Stimulated activated effector memory CD8-positive, alpha-beta T cell treated with anti-CD3 and anti-CD28 coated beads, Interleukin-12 subunit alpha, Interleukin-12 subunit beta, amount 100 ng/mL, for 72 hours (primary cell): ENCODE measurements around the gene SMG9.

Experiments
- ATAC-seq: fragments of 150-1000 bp; cut with Tn5 transposase; 2 replicates; pipeline ENCODE4 v1.10.0; 2021
- DNase-seq, 2 donors: peaks; one replicate each; pipeline ENCODE4 v3.0.0; 2021 to 2022; ENCODE audit warnings: low spot score in 2 of 2
- H3K27ac Mint-ChIP-seq: one replicate; pipeline ENCODE4 v1.8.0; 2022; ENCODE audit warnings: mild to moderate bottlenecking, mixed read lengths
- H3K36me3 Mint-ChIP-seq: one replicate; pipeline ENCODE4 v1.8.0; 2022; ENCODE audit warnings: mild to moderate bottlenecking, mixed read lengths
- H3K4me1 Mint-ChIP-seq: one replicate; pipeline ENCODE4 v1.8.0; 2022; ENCODE audit warnings: mixed read lengths
- H3K4me3 Mint-ChIP-seq: one replicate; pipeline ENCODE4 v1.8.0; 2022; ENCODE audit warnings: mild to moderate bottlenecking, mixed read lengths
- H3K9me3 Mint-ChIP-seq: one replicate; pipeline ENCODE4 v1.8.0; 2022; ENCODE audit warnings: mixed read lengths

SMG9 gene

DNA sequence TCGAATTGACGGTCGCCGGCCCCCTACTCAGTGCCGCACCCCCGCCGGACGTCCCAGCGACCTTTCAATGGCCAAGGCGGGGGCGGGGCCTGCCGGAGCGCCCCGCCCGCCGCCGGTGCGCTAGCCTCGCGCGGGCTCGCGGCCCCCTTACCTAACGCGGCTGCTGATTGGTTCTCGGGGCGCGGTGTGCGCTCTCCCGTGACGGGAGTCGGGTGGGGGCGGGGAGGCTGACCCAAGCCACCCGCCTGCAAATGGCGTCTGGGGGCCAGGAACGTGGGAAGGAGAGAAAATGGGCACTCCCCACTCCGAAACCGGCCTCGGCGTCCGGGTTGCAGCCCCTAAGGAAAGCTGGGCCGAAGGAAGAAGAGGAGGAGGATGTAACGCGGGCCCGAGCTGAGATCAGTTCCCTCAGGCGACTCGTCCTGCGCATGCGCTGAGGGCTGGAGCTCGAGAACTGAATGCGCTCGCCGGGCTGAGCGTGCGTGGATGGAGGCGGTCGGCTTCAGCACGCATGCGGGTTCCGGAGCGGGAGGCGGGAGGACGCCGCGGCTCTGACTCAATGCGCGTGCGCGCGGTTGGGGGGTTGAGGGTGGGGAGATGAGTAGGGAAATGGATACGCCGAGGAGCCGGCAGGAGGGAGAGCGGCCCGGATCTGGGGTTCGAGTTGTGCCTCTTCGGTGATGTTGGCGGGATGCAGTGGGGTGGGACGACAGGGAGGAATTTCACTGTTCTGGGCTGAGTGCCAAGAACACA is at the start of gene SMG9:
TSS of gene SMG9 (minus strand) at position 460 of the 753 bp plus-strand sequence. CDS start 4,221 bp downstream, outside the sequence.
- peak within 1 kb of the TSS; percentile 98 for H3K4me3 Mint-ChIP-seq
- H3K36me3 Mint-ChIP-seq = peaks cover 63% of the 10 kb centered on the region
- H3K4me1 Mint-ChIP-seq = peaks cover 85% of the 10 kb centered on the region
- H3K27ac Mint-ChIP-seq = peak within 1 kb of the TSS; percentile 99
- ATAC-seq (peak; percentile 84), DNase-seq (peak; percentile 98 to 100)
- H3K9me3 Mint-ChIP-seq = no peaks in the 10 kb centered on the region

GRCh38 chr19:43804432-43804831 is 49.7 kb upstream of the SMG9 start:
- H3K4me3 Mint-ChIP-seq = no peak overlapping the region
- ATAC-seq = no peak
- H3K27ac Mint-ChIP-seq = no peak overlapping the region
- DNase-seq = no peak
- H3K4me1 Mint-ChIP-seq = no peaks in the 10 kb centered on the region
- no peaks in the 10 kb centered on the region for H3K36me3 Mint-ChIP-seq
- H3K9me3 Mint-ChIP-seq = no peaks in the 10 kb centered on the region

DNA sequence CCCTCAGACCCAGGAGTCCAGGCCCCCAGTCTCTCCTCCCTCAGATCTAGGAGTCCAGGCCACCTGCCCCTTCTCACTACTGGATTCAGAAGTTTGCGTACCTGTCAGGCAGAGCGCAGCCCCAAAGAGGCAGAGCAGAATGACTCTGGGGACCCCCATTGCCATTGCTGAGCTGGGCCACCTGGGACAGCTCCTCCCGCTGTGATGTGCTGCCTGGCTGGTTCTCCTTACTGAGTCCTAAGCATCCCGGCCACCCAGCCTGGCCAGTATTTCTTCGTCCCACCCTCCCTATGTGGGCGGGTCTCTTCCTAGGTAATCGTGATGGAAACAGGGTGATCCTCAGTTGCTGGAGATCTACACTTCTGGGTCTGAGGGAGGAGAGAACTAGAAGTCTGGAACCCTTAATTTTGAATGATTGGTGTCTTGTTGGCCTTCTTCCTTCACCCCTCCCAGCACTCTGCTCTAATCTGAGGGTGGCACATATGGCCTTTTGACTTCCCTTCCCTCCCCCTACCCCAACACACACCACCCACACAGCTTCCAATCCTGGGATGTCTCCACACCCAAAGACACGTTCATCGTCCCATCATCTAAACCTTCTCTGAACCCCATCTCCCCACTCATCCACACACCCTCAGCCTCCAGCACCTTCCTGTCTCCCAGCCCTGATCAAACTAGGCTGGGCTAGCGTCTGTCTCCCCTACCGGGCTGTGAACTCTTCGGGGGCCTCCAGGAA is 47.6 kb upstream of the SMG9 start, which contains the start of gene LYPD5:
TSS of gene LYPD5 (minus strand) at position 232 of the 736 bp plus-strand sequence. CDS start at position 165, 67 bp downstream.
- Mint-ChIP-seq H3K4me3 (no peak within 1 kb of the TSS), H3K4me1 (peaks cover 16% of the 10 kb centered on the region), H3K36me3 (no peaks in the 10 kb centered on the region), H3K27ac (peak within 1 kb of the TSS; percentile 10), H3K9me3 (no peaks in the 10 kb centered on the region)
- no peak for DNase-seq
- no peak for ATAC-seq

GRCh38 chr19:43799502-43800142 is 44.9 kb upstream of the SMG9 start:
- H3K9me3 Mint-ChIP-seq = no peaks in the 10 kb centered on the region
- no peaks in the 10 kb centered on the region for H3K36me3 Mint-ChIP-seq
- DNase-seq (no peak), ATAC-seq (no peak)
- peak overlapping the region; percentile 76 for H3K4me3 Mint-ChIP-seq
- peaks cover 19% of the 10 kb centered on the region for H3K4me1 Mint-ChIP-seq
- H3K27ac Mint-ChIP-seq = no peak overlapping the region

DNA sequence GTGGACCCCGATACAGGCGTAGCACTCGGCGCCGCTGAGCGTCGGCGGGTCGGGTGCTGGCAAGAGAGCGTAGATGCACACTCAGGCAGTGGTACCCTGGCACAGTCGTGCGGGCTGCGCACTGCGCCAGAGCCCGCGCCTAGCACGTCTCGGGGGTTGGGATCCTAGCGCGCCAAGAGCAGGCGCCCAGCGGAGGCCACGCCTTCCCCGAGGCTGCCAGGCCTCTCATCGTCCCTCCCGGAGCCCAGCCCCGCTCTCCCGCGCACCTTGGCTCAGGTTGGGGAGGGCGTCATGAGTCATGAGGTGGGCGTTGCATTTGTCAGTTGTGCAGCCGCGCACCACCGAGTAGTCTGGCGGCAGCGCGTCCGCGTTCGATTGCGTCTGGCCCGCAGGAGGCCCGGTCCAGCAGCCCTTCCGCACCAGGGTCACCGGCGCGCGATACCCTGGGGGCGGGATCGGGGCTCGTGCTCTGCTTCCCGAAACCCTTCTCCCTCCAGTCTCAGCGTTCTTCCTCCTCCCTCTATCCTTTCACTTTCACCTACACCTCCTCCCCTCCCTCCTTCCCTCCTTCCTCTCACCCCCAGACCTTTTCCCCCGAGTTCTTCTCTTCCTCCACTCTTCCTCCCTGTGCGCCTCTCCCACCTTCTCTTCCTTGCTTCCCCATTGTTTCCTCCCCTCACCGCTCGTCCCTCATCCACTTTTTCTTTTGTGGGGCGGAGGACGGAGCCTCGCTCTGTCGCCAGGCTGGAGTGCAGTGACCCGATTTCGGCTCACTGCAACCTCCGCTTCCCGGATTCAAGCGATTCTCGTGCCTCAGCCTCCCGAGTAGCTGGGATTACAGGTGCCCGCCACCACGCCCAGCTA is 44.0 kb upstream of the SMG9 start:
- peak; percentile 87 for ATAC-seq
- Mint-ChIP-seq H3K27ac (peak overlapping the region; percentile 38), H3K36me3 (no peaks in the 10 kb centered on the region), H3K4me3 (peak overlapping the region; percentile 76), H3K9me3 (no peaks in the 10 kb centered on the region), H3K4me1 (peaks cover 19% of the 10 kb centered on the region)
- peak in 1 of 2 donors; percentile 27 for DNase-seq

- ATAC-seq (peak; percentile 20), DNase-seq (no peak)
- peaks cover 19% of the 10 kb centered on the region for H3K4me1 Mint-ChIP-seq
- no peaks in the 10 kb centered on the region for H3K9me3 Mint-ChIP-seq
- no peaks in the 10 kb centered on the region for H3K36me3 Mint-ChIP-seq
- no peak overlapping the region for H3K27ac Mint-ChIP-seq
- peak overlapping the region; percentile 76 for H3K4me3 Mint-ChIP-seq
These were observed 43.3 kb upstream of the SMG9 start for GRCh38 chr19:43798026-43798545.

DNA sequence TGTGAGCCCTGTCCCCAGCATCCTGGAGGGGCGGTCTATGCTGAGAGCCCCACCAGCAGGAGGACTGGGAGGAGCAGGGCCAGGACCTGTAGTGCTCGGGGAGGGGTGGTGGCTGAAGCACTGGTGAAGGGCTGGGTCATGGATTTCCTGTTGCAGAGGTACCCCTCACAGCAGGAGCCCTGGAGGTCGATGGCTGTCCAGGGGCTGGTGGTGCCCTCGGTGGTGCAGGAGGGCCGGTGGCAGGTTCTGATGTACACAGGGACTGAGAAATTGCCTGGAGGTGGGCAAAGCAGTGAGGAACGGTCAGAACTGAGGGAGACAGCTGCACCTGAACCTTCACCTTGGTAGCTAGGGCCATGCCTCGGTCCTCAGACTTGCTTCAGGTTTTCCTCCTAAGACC is 42.8 kb upstream of the SMG9 start:
- no peak overlapping the region for H3K27ac Mint-ChIP-seq
- H3K36me3 Mint-ChIP-seq = no peaks in the 10 kb centered on the region
- H3K9me3 Mint-ChIP-seq = no peaks in the 10 kb centered on the region
- ATAC-seq = no peak
- H3K4me1 Mint-ChIP-seq = peaks cover 19% of the 10 kb centered on the region
- no peak for DNase-seq
- peak overlapping the region; percentile 76 for H3K4me3 Mint-ChIP-seq

DNA sequence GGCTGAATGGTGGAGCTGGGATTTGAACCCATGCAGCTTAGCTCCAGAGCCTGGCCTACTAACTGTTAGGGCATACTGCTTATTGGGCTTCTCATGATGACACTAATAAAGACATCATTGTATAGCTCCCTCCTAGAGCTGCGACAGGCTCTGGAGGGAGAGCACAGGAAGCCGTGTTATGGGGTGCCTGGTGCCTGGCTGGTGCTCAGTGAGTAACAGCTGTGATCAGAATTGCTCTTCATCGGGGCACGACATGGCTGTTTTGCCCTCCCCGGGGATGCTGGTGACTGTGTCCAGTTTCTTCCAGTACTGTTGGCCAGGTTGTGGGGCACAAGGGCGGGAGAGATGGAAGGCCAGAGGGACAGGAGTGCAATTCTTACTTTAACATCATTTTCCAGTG is 42.4 kb upstream of the SMG9 start:
- DNase-seq (no peak), ATAC-seq (no peak)
- Mint-ChIP-seq H3K4me3 (peak overlapping the region; percentile 76), H3K4me1 (peaks cover 19% of the 10 kb centered on the region), H3K9me3 (no peaks in the 10 kb centered on the region), H3K27ac (no peak overlapping the region), H3K36me3 (no peaks in the 10 kb centered on the region)

- DNase-seq = no peak
- no peak for ATAC-seq
- Mint-ChIP-seq H3K27ac (no peak overlapping the region), H3K4me1 (peaks cover 4% of the 10 kb centered on the region), H3K4me3 (no peak overlapping the region), H3K9me3 (no peaks in the 10 kb centered on the region), H3K36me3 (no peaks in the 10 kb centered on the region)
These were observed 35.8 kb upstream of the SMG9 start for GRCh38 chr19:43790587-43790986.

DNA sequence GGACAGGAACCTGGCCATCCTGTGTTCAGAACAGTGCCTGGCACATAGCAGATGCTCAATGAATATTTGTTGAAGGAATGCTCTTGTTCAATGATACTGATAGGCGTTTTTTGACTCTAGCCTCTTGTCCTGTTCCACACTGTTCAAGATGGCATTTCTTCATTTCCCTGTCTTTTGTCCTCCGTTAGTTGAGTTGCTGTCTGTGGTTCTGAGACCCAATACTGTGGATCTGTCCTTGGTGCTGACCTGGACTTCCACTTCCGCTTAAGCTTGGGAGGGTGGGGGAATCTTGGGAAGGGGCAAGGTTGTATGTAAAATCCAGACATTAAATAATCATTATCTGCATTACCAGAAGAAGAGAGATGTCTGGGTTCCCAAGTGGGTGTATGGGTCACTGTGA is 34.3 kb upstream of the SMG9 start:
- H3K9me3 Mint-ChIP-seq = no peaks in the 10 kb centered on the region
- H3K4me1 Mint-ChIP-seq = peaks cover 19% of the 10 kb centered on the region
- H3K4me3 Mint-ChIP-seq = no peak overlapping the region
- H3K27ac Mint-ChIP-seq = no peak overlapping the region
- no peaks in the 10 kb centered on the region for H3K36me3 Mint-ChIP-seq
- DNase-seq = no peak
- no peak for ATAC-seq

GRCh38 chr19:43786665-43787064 is 31.9 kb upstream of the SMG9 start:
- Mint-ChIP-seq H3K27ac (no peak overlapping the region), H3K9me3 (no peaks in the 10 kb centered on the region), H3K4me1 (peaks cover 41% of the 10 kb centered on the region), H3K4me3 (no peak overlapping the region), H3K36me3 (no peaks in the 10 kb centered on the region)
- no peak for ATAC-seq
- DNase-seq = no peak

DNA sequence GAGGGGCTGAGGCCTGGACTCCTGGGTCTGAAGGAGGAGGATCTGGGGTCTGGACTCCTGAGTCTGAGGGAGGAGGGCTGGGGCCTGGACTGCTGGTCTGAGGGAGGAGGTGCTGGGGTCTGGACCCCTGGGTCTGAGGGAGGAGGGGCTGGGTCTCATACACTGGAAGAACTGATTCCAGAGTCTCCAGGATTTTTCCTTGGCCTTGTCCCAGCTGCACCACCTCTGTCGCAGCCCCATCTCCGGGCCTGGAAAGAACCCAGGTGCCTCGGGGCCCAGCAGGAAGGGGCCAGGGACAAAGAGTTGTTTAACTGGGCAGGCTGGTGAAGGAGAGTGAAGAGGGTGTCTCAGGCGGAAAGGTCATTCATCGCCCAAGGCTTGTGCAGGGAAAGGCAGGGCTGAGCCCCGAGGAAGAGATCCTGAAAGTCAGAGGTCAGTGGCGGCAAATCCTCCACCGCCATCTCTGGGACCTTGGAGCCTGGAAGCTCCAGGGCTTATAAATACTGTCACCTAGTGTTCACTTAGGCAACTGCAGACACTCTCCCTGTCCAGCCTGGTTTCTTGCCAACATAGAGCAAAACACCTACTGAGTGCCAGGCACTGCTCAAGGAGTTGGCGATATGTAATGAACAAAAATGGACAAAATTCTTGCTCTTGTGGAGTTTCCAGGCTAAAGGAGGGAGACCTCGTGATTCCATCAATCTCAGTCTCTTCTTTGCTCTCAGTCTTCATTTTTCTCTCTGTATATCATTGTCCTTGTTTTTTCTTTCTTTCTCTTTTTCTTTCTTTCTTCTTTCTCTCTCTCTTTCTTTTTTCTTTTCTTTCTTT is 30.4 kb upstream of the SMG9 start:
- DNase-seq (peak in 1 of 2 donors; percentile 77), ATAC-seq (no peak)
- Mint-ChIP-seq H3K4me3 (peak overlapping the region; percentile 78), H3K4me1 (peaks cover 51% of the 10 kb centered on the region), H3K27ac (peak overlapping the region; percentile 94), H3K9me3 (no peaks in the 10 kb centered on the region), H3K36me3 (peaks cover 13% of the 10 kb centered on the region)

GRCh38 chr19:43784241-43784980 is 29.6 kb upstream of the SMG9 start:
- peak; percentile 31 for ATAC-seq
- H3K4me3 Mint-ChIP-seq = peak overlapping the region; percentile 78
- H3K4me1 Mint-ChIP-seq = peaks cover 57% of the 10 kb centered on the region
- peak in 1 of 2 donors; percentile 77 for DNase-seq
- peaks cover 21% of the 10 kb centered on the region for H3K36me3 Mint-ChIP-seq
- no peaks in the 10 kb centered on the region for H3K9me3 Mint-ChIP-seq
- H3K27ac Mint-ChIP-seq = peak overlapping the region; percentile 94
